Activated CD4-positive, alpha-beta T cell treated with anti-CD3 and anti-CD28 coated beads, Interleukin-2, amount 50 U/mL, for 16 hours (primary cell): ENCODE results near the gene MYO1A.

Source experiments
- DNase-seq: peaks from one replicate; pipeline ENCODE4 v3.0.0-alpha.2; 2020

The MYO1A gene

GRCh38 chr12:57012600-57013465 lies 37.1 kb downstream of the MYO1A start:
- no peak for DNase-seq

GRCh38 chr12:57011438-57012424 lies 38.2 kb downstream of the MYO1A start:
- peak; percentile 50 for DNase-seq

- DNase-seq = no peak
Observed at GRCh38 chr12:57010627-57011247, 39.2 kb downstream of the MYO1A start.

- DNase-seq = no peak
Observed at GRCh38 chr12:57009949-57010626, 39.8 kb downstream of the MYO1A start.

- peak; percentile 69 for DNase-seq
Observed at GRCh38 chr12:57008178-57008577, 41.8 kb downstream of the MYO1A start.

- no peak for DNase-seq
Observed at GRCh38 chr12:57006809-57007475, 43.0 kb downstream of the MYO1A start.

GRCh38 chr12:57005980-57006808 lies 43.7 kb downstream of the MYO1A start, which contains the start of gene ZBTB39:
Gene ZBTB39, minus strand, starts transcription at chr12:57006546. Its CDS starts 1,629 bp downstream, at chr12:57004917.
- DNase-seq = peak; percentile 60

GRCh38 chr12:57004651-57005050 lies 45.3 kb downstream of the MYO1A start:
- no peak for DNase-seq

GRCh38 chr12:57003395-57003794 lies 46.5 kb downstream of the MYO1A start:
- no peak for DNase-seq

GRCh38 chr12:57001448-57001906 lies 48.5 kb downstream of the MYO1A start:
- peak; percentile 76 for DNase-seq

- DNase-seq = peak; percentile 23
Observed at GRCh38 chr12:57000393-57000792, 49.5 kb downstream of the MYO1A start.

GRCh38 chr12:56999456-56999855 lies 50.5 kb downstream of the MYO1A start:
- DNase-seq = no peak

GRCh38 chr12:56998981-56999380 lies 50.9 kb downstream of the MYO1A start:
- DNase-seq = peak; percentile 79

GRCh38 chr12:56998316-56998715 lies 51.6 kb downstream of the MYO1A start:
- DNase-seq = no peak

GRCh38 chr12:56996793-56997545 lies 53.0 kb downstream of the MYO1A start:
- no peak for DNase-seq

- DNase-seq = no peak
Observed at GRCh38 chr12:56995930-56996496, 53.9 kb downstream of the MYO1A start.

- no peak for DNase-seq
Observed at GRCh38 chr12:56995201-56995929, 54.6 kb downstream of the MYO1A start.

- DNase-seq = no peak
Observed at GRCh38 chr12:56994231-56994746, 55.6 kb downstream of the MYO1A start.

- no peak for DNase-seq
Observed at GRCh38 chr12:56993346-56993745, 56.6 kb downstream of the MYO1A start.
